Caco-2 (cell line): ENCODE results near the gene HMCN1. TPM values are rescaled to one million over a fixed set of nuclear protein-coding genes. Genes with fewer than 3 reads are reported as not detected.

Experiments used
- BruUV-seq: library from RNA; stranded (reverse); fragments of 400-500 nt; replicated peaks from 2 replicates; lab custom pipeline; 2021; lab: Mats Ljungman, UMichigan
- CTCF ChIA-PET: fragments of 300-600 bp; sonication (Branson Sonifier 250); formaldehyde crosslinking; loops from one replicate; lab custom pipeline; 2022; ENCODE audit warnings: antibody characterized with exemption; lab: Charles Lee
- POLR2A ChIA-PET: fragments of 300-600 bp; sonication (Branson Sonifier 250); formaldehyde crosslinking; loops from one replicate; lab custom pipeline; 2022; ENCODE audit warnings: antibody characterized with exemption; lab: Charles Lee
- DNase-seq, 2 experiments: peaks; one replicate each; pipeline versions ENCODE4 v3.0.0 to v3.0.0-alpha.2; 2020 to 2022
- H3K27me3 ChIP-seq: replicated peaks from 2 replicates; pipeline ENCODE4 v1.6.0; 2011; ENCODE audit warnings: low read length; ENCODE audit not compliant: control insufficient read depth, insufficient read depth
- H3K36me3 ChIP-seq: 2 replicates; pipeline ENCODE4 v1.5.1; 2011; ENCODE audit warnings: low read length; ENCODE audit not compliant: control insufficient read depth, insufficient read depth
- H3K4me1 ChIP-seq: fragments of 250-450 bp; sonication (Bioruptor Pico); 2 replicates; pipeline ENCODE4 v1.5.1; 2020; ENCODE audit warnings: mild to moderate bottlenecking
- H3K4me3 ChIP-seq: 2 replicates; pipeline ENCODE4 v1.5.1; 2011; ENCODE audit warnings: low read depth, mild to moderate bottlenecking, control low read depth, low read length
- H3K9me3 ChIP-seq: fragments of 250-450 bp; sonication (Bioruptor Pico); 2 replicates; pipeline ENCODE4 v1.5.1; 2020; ENCODE audit warnings: mild to moderate bottlenecking, moderate library complexity
- H3K27ac Mint-ChIP-seq: one replicate; pipeline ENCODE4 v1.8.0; 2022; ENCODE audit warnings: mixed read lengths; ENCODE audit not compliant: unreplicated experiment
- H3K27me3 Mint-ChIP-seq: one replicate; pipeline ENCODE4 v1.8.0; 2022; ENCODE audit warnings: mixed read lengths; ENCODE audit not compliant: insufficient read depth, unreplicated experiment
- H3K36me3 Mint-ChIP-seq: one replicate; pipeline ENCODE4 v1.8.0; 2022; ENCODE audit warnings: mild to moderate bottlenecking, mixed read lengths; ENCODE audit not compliant: insufficient read depth, unreplicated experiment
- H3K4me1 Mint-ChIP-seq: one replicate; pipeline ENCODE4 v1.8.0; 2022; ENCODE audit warnings: low read depth, mixed read lengths; ENCODE audit not compliant: unreplicated experiment
- H3K4me3 Mint-ChIP-seq: one replicate; pipeline ENCODE4 v1.8.0; 2022; ENCODE audit warnings: mild to moderate bottlenecking, moderate library complexity, mixed read lengths; ENCODE audit not compliant: unreplicated experiment
- H3K9me3 Mint-ChIP-seq: one replicate; pipeline ENCODE4 v1.8.0; 2022; ENCODE audit warnings: mixed read lengths; ENCODE audit not compliant: unreplicated experiment
- CTCF ChIP-seq, 2 experiments: fragments of 200-600 bp in 1 of 2; IDR thresholded peaks; 1 replicate in 1 of 2; 2 replicates in 1 of 2; pipeline versions ENCODE4 v1.5.1 to v1.8.0; 2011 to 2022; ENCODE audit warnings: antibody characterized with exemption in 1 of 2, control low read depth in 1 of 2, inconsistent platforms in 1 of 2, low read depth in 1 of 2, low read length in 1 of 2, mild to moderate bottlenecking in 1 of 2, moderate library complexity in 1 of 2; ENCODE audit not compliant: insufficient read depth in 1 of 2, severe bottlenecking in 1 of 2, unreplicated experiment in 1 of 2
- intact Hi-C: fragments of 100-400 bp; cut with micrococcal nuclease; formaldehyde crosslinking; loops from one replicate; pipeline ENCODE4 v1.10.0; 2022; ENCODE audit not compliant: unreplicated experiment
- total RNA-seq: library from RNA; stranded (reverse); gene quantifications from 2 replicates; pipeline ENCODE4 v1.2.3, GENCODE V29; 2022

Gene HMCN1
- total RNA-seq, 1 experiment from 2014 or later: 0.02 TPM

GRCh38 chr1:186022184-186022583, 288.0 kb downstream of the HMCN1 start:
- intact Hi-C loops: no loop called here

GRCh38 chr1:186026946-186027345, 292.8 kb downstream of the HMCN1 start:
- Histone ChIP-seq H3K27me3 (no peaks in the 10 kb centered on the region), H3K9me3 (no peaks in the 10 kb centered on the region), H3K4me3 (no peak overlapping the region), H3K36me3 (no peaks in the 10 kb centered on the region), H3K4me1 (no peaks in the 10 kb centered on the region)
- ChIA-PET POLR2A (no interaction called here), CTCF (no interaction called here)
- H3K27ac Mint-ChIP-seq: no peak overlapping the region
- H3K36me3 Mint-ChIP-seq: no peaks in the 10 kb centered on the region
- no peaks in the 10 kb centered on the region for H3K27me3 Mint-ChIP-seq
- DNase-seq: no peak
- H3K9me3 Mint-ChIP-seq: peaks cover 11% of the 10 kb centered on the region
- no peak for TF ChIP-seq CTCF (IDR thresholded peaks at IDR 0.05; ENCODE audit: insufficient read depth in 1 of 2, low read depth in 1 of 2, low read length in 1 of 2, severe bottlenecking in 1 of 2, unreplicated experiment in 1 of 2)
- intact Hi-C loops: no loop called here
- no peak overlapping the region for H3K4me3 Mint-ChIP-seq
- H3K4me1 Mint-ChIP-seq: no peaks in the 10 kb centered on the region
- BruUV-seq: no TSS peak

More at GRCh38 chr1:186022184-186022583, 288.0 kb downstream of the HMCN1 start:
- H3K36me3 Mint-ChIP-seq: no peaks in the 10 kb centered on the region
- no peak overlapping the region for H3K4me3 Mint-ChIP-seq
- no peak for DNase-seq
- POLR2A ChIA-PET: no interaction called here
- CTCF ChIA-PET: no interaction called here
- TF ChIP-seq CTCF (IDR thresholded peaks at IDR 0.05; ENCODE audit: insufficient read depth in 1 of 2, low read depth in 1 of 2, low read length in 1 of 2, severe bottlenecking in 1 of 2, unreplicated experiment in 1 of 2): no peak
- Histone ChIP-seq H3K4me3 (no peak overlapping the region), H3K36me3 (no peaks in the 10 kb centered on the region), H3K27me3 (no peaks in the 10 kb centered on the region), H3K9me3 (no peaks in the 10 kb centered on the region), H3K4me1 (no peaks in the 10 kb centered on the region)
- BruUV-seq: no TSS peak
- H3K9me3 Mint-ChIP-seq: no peaks in the 10 kb centered on the region
- H3K27me3 Mint-ChIP-seq: no peaks in the 10 kb centered on the region
- H3K27ac Mint-ChIP-seq: no peak overlapping the region
- H3K4me1 Mint-ChIP-seq: no peaks in the 10 kb centered on the region

GRCh38 chr1:186027621-186028020, 293.4 kb downstream of the HMCN1 start:
- peaks cover 11% of the 10 kb centered on the region for H3K9me3 Mint-ChIP-seq
- H3K36me3 Mint-ChIP-seq: no peaks in the 10 kb centered on the region
- no peak for TF ChIP-seq CTCF (IDR thresholded peaks at IDR 0.05; ENCODE audit: insufficient read depth in 1 of 2, low read depth in 1 of 2, low read length in 1 of 2, severe bottlenecking in 1 of 2, unreplicated experiment in 1 of 2)
- no peak for DNase-seq
- no peaks in the 10 kb centered on the region for H3K27me3 Mint-ChIP-seq
- H3K27ac Mint-ChIP-seq: no peak overlapping the region
- no peaks in the 10 kb centered on the region for H3K27me3 ChIP-seq
- H3K9me3 ChIP-seq: no peaks in the 10 kb centered on the region
- ChIA-PET CTCF (no interaction called here), POLR2A (no interaction called here)
- H3K4me3 Mint-ChIP-seq: no peak overlapping the region
- H3K4me3 ChIP-seq: no peak overlapping the region
- intact Hi-C loops: no loop called here
- no peaks in the 10 kb centered on the region for H3K4me1 ChIP-seq
- no TSS peak for BruUV-seq
- no peaks in the 10 kb centered on the region for H3K4me1 Mint-ChIP-seq
- H3K36me3 ChIP-seq: no peaks in the 10 kb centered on the region
